Cardiac atrium fibroblast (primary cell): ENCODE measurements around the gene IGLL1. TPM values are rescaled to one million over a fixed set of nuclear protein-coding genes. Genes with fewer than 3 reads are reported as not detected.

Experiments used
- total RNA-seq: library from RNA; depleted of rRNA; stranded (reverse); fragments of >200 nt; gene quantifications from 2 replicates; pipeline ENCODE4 v1.2.3, GENCODE V29; 2015

IGLL1 gene
- not detected in 2 replicates for total RNA-seq

DNA sequence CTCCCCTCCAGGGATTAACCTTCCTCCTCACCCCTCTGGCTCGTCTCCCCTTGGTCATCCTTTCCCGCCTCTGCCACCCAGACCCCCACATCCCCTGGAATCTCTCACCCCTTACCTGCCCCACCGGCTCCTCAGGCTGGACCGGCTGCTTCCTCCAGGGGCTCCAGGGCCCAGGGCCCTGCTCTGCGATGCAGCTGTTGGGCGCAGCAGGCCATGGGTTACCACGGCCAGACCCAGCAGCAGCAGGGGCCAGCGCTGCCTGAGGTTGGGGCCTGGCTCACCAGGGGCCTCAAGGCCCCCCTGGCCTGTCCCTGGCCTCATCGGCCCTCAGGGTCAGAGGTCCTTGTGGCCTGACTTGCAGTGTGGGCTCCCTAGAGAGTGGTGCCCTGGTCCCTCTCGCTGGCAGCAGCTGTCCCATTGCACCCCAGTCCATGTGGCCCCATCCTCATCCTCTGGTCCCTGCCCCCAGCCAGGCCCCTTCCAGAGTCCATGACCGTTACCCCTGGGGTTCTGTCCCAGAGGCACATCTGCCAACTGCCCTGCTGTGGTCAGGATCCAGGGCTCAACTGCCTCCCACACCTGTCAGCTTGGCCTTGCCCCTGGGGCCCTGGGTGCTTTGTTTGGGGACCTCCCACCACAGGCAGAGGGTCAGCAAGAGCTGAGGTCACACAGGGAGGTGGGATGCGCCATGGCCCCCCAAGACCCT is at the start of gene IGLL1:
TSS of gene IGLL1 (minus strand) at position 421 of the 706 bp plus-strand sequence. CDS start at position 321, 100 bp downstream.

Other genes starting within 250 kb of the IGLL1 start
- not detected in 2 replicates for gene DRICH1, start 52.0 kb upstream of the IGLL1 start, total RNA-seq
- gene RGL4, start 110.7 kb upstream of the IGLL1 start, total RNA-seq, result not detected in 2 replicates
- gene ZNF70, start 170.8 kb upstream of the IGLL1 start, total RNA-seq, result 4.9 and 5.0 TPM in 2 replicates
- gene VPREB3, start 174.1 kb upstream of the IGLL1 start, total RNA-seq, result not detected in 2 replicates
- gene C22orf15, start 182.7 kb upstream of the IGLL1 start, total RNA-seq, result not detected in 2 replicates
- gene CHCHD10, start 187.7 kb upstream of the IGLL1 start, total RNA-seq, result 0.36 and 1.1 TPM in 2 replicates
- 2.0 and 6.8 TPM in 2 replicates for gene MMP11, start 192.6 kb upstream of the IGLL1 start, total RNA-seq
- 72.4 and 83.8 TPM in 2 replicates for gene SMARCB1, start 206.7 kb upstream of the IGLL1 start, total RNA-seq